ENCODE measurements around the gene ARSB. TPM values are rescaled to one million over a fixed set of nuclear protein-coding genes. Genes with fewer than 3 reads are reported as not detected.

Gene ARSB
- total RNA-seq, 6 donors from 2014 or later: 9.8 to 24.1 (median 18.7) TPM

GRCh38 chr5:78746021-78746770 is 238.9 kb downstream of the ARSB start:
- 81 to 86% methylated on average over 6 of the region's 6 CpGs for WGBS, 2 donors
- H3K27ac ChIP-seq: no peak overlapping the region
- H3K4me1 ChIP-seq: no peaks in the 10 kb centered on the region

GRCh38 chr5:78744951-78745534 is 240.1 kb downstream of the ARSB start:
- WGBS, 2 donors: 86 to 92% methylated on average over 3 of the region's 3 CpGs
- no peaks in the 10 kb centered on the region for H3K4me1 ChIP-seq
- no peaks in the 10 kb centered on the region for H3K9me3 ChIP-seq
- H3K27ac ChIP-seq: no peak overlapping the region
- no peaks in the 10 kb centered on the region for H3K36me3 ChIP-seq
- no peak for DNase-seq
- no peak overlapping the region for H3K4me3 ChIP-seq
- no peak for TF ChIP-seq EP300 (IDR thresholded peaks at IDR 0.05)
- no peaks in the 10 kb centered on the region for H3K27me3 ChIP-seq
- no peak for ATAC-seq (ENCODE audit: low FRiP score in 2 of 2)

More at GRCh38 chr5:78746021-78746770, 238.9 kb downstream of the ARSB start:
- Histone ChIP-seq H3K27me3 (no peaks in the 10 kb centered on the region), H3K9me3 (no peaks in the 10 kb centered on the region), H3K4me3 (no peak overlapping the region), H3K36me3 (no peaks in the 10 kb centered on the region)
- no peak for TF ChIP-seq CTCF (IDR thresholded peaks at IDR 0.05)
- no peak for TF ChIP-seq POLR2A (IDR thresholded peaks at IDR 0.05)
- no peak for TF ChIP-seq EP300 (IDR thresholded peaks at IDR 0.05)
- TF ChIP-seq POLR2AphosphoS5 (IDR thresholded peaks at IDR 0.05): no peak
- ATAC-seq (ENCODE audit: low FRiP score in 2 of 2) (no peak), DNase-seq (no peak)

GRCh38 chr5:78741019-78741418 is 244.1 kb downstream of the ARSB start:
- Histone ChIP-seq H3K9me3 (no peaks in the 10 kb centered on the region), H3K4me3 (no peak overlapping the region), H3K27me3 (no peaks in the 10 kb centered on the region), H3K36me3 (no peaks in the 10 kb centered on the region), H3K27ac (no peak overlapping the region), H3K4me1 (no peaks in the 10 kb centered on the region)
- no peak for ATAC-seq (ENCODE audit: low FRiP score in 2 of 2)
- DNase-seq: no peak
- 87 to 95% methylated on average over 1 of the region's 1 CpG for WGBS, 2 donors
- no peak for TF ChIP-seq POLR2A (IDR thresholded peaks at IDR 0.05)

GRCh38 chr5:78738693-78739300 is 246.3 kb downstream of the ARSB start:
- Histone ChIP-seq H3K9me3 (no peaks in the 10 kb centered on the region), H3K4me3 (no peak overlapping the region), H3K36me3 (no peaks in the 10 kb centered on the region), H3K4me1 (no peaks in the 10 kb centered on the region), H3K27ac (no peak overlapping the region), H3K27me3 (no peaks in the 10 kb centered on the region)
- no peak for ATAC-seq (ENCODE audit: low FRiP score in 2 of 2)
- DNase-seq: peak in 1 of 2 donors; percentile 54
- 54 to 59% methylated on average over 4 of the region's 4 CpGs for whole genome bisulfite sequencing, 2 donors
- no peak for TF ChIP-seq CTCF (IDR thresholded peaks at IDR 0.05)
- TF ChIP-seq EP300 (IDR thresholded peaks at IDR 0.05): no peak
- no peak for TF ChIP-seq POLR2AphosphoS5 (IDR thresholded peaks at IDR 0.05)
- TF ChIP-seq POLR2A (IDR thresholded peaks at IDR 0.05): no peak

GRCh38 chr5:78738104-78738503 is 247.0 kb downstream of the ARSB start:
- TF ChIP-seq EP300 (IDR thresholded peaks at IDR 0.05) (no peak), POLR2A (IDR thresholded peaks at IDR 0.05) (no peak), CTCF (IDR thresholded peaks at IDR 0.05) (no peak), POLR2AphosphoS5 (IDR thresholded peaks at IDR 0.05) (no peak)
- H3K27ac ChIP-seq: no peak overlapping the region
- H3K4me1 ChIP-seq: no peaks in the 10 kb centered on the region
- H3K4me3 ChIP-seq: no peak overlapping the region
- no peaks in the 10 kb centered on the region for H3K36me3 ChIP-seq
- WGBS, 2 donors: 92 to 94% methylated on average over 3 of the region's 3 CpGs
- ATAC-seq (ENCODE audit: low FRiP score in 2 of 2): no peak
- H3K27me3 ChIP-seq: no peaks in the 10 kb centered on the region
- no peaks in the 10 kb centered on the region for H3K9me3 ChIP-seq
- DNase-seq: no peak

Data from upper lobe of left lung (tissue), 6 donors.